Astrocyte (in vitro differentiated cells and primary cell): Measurements from ENCODE around the gene HLCS. TPM values are rescaled to one million over a fixed set of nuclear protein-coding genes. Genes with fewer than 3 reads are reported as not detected.

Experiments
- DNase-seq: peaks from one replicate; pipeline ENCODE4 v3.0.0-alpha.2; 2010; ENCODE audit warnings: low read depth
- FAIRE-seq: peaks from 2 replicates; lab custom pipeline; 2011; peaks lifted over from hg19 to GRCh38; lab: Jason Lieb, UNC
- H2AFZ ChIP-seq: 2 replicates; pipeline ENCODE4 v1.6.0; 2012; ENCODE audit warnings: low read depth, low read length, inconsistent platforms
- H3K27ac ChIP-seq: 2 replicates; pipeline ENCODE4 v1.5.1; 2011; ENCODE audit warnings: low read depth, low read length, inconsistent platforms
- H3K27me3 ChIP-seq: 2 replicates; pipeline ENCODE4 v1.6.0; 2011; ENCODE audit warnings: low read length, inconsistent platforms; ENCODE audit not compliant: insufficient read depth
- H3K36me3 ChIP-seq: 2 replicates; pipeline ENCODE4 v1.5.1; 2011; ENCODE audit warnings: low read length, inconsistent platforms; ENCODE audit not compliant: insufficient read depth
- H3K4me1 ChIP-seq: 2 replicates; pipeline ENCODE4 v1.5.1; 2011; ENCODE audit warnings: low read length, inconsistent platforms; ENCODE audit not compliant: insufficient read depth
- H3K4me2 ChIP-seq: 2 replicates; pipeline ENCODE4 v1.6.0; 2012; ENCODE audit warnings: low read length, inconsistent platforms
- H3K4me3 ChIP-seq: 2 replicates; pipeline ENCODE4 v1.5.1; 2011; ENCODE audit warnings: low read depth, mild to moderate bottlenecking, low read length, inconsistent platforms; ENCODE audit not compliant: insufficient read depth
- H3K79me2 ChIP-seq: 2 replicates; pipeline ENCODE4 v1.6.0; 2012; ENCODE audit warnings: mild to moderate bottlenecking, low read length, inconsistent platforms; ENCODE audit not compliant: insufficient read depth
- H3K9ac ChIP-seq: 2 replicates; pipeline ENCODE4 v1.6.0; 2012; ENCODE audit warnings: mild to moderate bottlenecking, low read length, inconsistent platforms
- H3K9me3 ChIP-seq: 2 replicates; pipeline ENCODE4 v1.5.1; 2012; ENCODE audit warnings: low read depth, mild to moderate bottlenecking, low read length, inconsistent platforms; ENCODE audit not compliant: insufficient read depth
- H4K20me1 ChIP-seq: 2 replicates; pipeline ENCODE4 v1.6.0; 2012; ENCODE audit warnings: low read length, inconsistent platforms; ENCODE audit not compliant: insufficient read depth
- H3K27ac Mint-ChIP-seq: one replicate; pipeline ENCODE4 v1.8.0; 2021; ENCODE audit warnings: mild to moderate bottlenecking, mixed read lengths; ENCODE audit not compliant: unreplicated experiment
- H3K27me3 Mint-ChIP-seq: one replicate; pipeline ENCODE4 v1.8.0; 2021; ENCODE audit warnings: low read depth, mixed read lengths; ENCODE audit not compliant: unreplicated experiment
- H3K36me3 Mint-ChIP-seq: one replicate; pipeline ENCODE4 v1.8.0; 2021; ENCODE audit warnings: low read depth, mixed read lengths; ENCODE audit not compliant: unreplicated experiment
- H3K4me1 Mint-ChIP-seq: one replicate; pipeline ENCODE4 v1.8.0; 2021; ENCODE audit warnings: low read depth, mixed read lengths; ENCODE audit not compliant: unreplicated experiment
- H3K4me3 Mint-ChIP-seq: one replicate; pipeline ENCODE4 v1.8.0; 2021; ENCODE audit warnings: mild to moderate bottlenecking, moderate library complexity, mixed read lengths; ENCODE audit not compliant: unreplicated experiment
- H3K9me3 Mint-ChIP-seq: one replicate; pipeline ENCODE4 v1.8.0; 2021; ENCODE audit warnings: mild to moderate bottlenecking, mixed read lengths; ENCODE audit not compliant: unreplicated experiment
- EZH2 ChIP-seq: IDR thresholded peaks from 2 replicates; pipeline ENCODE4 v1.6.1; 2012; ENCODE audit warnings: mild to moderate bottlenecking, low read length, inconsistent platforms; ENCODE audit not compliant: insufficient read depth
- total RNA-seq: library from RNA; stranded (reverse); gene quantifications from 2 replicates; pipeline ENCODE4 v1.2.1, GENCODE V29; 2021
- TF ChIP-seq, protein P1 (sequence below): IDR thresholded peaks from 2 replicates; pipeline ENCODE4 v1.5.1; 2011; ENCODE audit warnings: low read depth, mild to moderate bottlenecking, inconsistent platforms, low read length, moderate library complexity; ENCODE audit not compliant: insufficient read depth

HLCS gene
- total RNA-seq, 1 donor from 2014 or later = 20.9 TPM

DNA sequence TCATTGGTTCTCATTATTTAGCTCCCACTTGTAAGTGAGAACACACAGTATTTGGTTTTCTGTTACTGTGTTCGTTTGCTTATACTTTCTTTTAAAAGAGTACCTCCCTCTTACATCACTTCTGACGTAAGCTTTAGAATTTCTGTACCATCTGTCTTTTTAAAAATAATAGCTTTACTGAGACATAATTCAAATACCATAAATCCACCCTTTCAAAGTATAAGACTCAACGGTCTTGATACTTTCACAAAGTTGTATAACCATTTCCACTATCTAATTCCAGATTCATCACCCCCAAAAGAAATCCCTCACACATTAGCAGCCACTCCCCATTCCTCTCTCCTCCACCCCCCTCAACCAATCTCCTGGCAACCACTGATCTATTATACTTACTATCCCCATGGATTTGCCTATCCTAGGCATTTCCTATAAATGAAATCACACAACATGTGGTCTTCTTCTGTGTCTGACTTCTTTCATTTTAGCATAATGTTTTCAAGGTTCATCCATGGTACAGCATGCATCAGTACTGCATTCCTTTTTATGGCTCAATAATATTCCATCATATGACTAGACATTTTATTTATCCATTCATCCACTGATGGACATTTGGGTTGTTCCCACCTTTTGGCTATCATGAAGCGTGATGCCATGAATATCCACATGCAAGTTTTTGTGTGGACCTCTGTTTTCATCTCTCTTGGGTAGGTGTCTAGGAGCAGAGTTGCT is 104.7 kb downstream of the HLCS start:
- H3K36me3 ChIP-seq = no peaks in the 10 kb centered on the region
- no peak for FAIRE-seq
- peaks cover 31% of the 10 kb centered on the region for H3K4me1 Mint-ChIP-seq

DNA sequence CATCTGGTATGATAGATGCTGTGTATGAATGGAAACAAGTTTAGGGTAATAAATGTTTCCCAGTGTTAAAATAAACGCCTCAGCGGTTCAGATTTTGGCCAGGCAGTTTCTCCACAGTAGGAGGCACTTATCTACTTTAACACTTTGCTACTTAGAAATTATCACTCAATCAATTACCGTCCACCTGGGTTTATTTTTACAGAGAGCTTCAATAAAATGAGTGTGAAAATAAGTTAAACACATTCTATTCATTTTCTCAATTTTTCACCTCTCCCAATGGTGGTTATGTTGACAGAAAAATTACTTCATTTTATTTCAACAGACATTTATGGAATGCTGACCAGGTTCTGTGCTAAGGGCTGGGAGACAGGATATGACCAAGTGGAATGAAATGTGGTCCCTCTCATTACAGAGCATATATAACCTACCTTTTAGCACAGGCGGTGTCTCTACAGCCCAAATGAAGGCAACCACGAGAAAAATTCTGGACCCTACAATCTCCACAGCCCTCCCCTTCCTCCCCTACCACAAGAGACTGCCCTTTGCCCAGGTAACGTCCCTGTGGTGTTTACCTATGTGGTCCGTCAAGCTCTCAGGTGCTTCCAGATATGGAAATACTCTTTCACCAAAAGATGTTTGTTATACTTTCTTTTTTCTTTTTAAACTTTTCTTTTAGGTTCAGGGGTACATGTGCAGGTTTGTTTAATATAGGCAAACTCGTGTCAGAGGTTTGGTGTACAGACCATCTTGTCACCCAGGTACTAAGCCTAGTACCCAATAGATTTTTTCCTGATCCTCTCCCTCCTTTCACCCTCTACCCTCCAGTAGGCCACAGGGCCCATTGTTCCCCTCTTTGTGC is 105.5 kb downstream of the HLCS start:
- H3K36me3 ChIP-seq = no peaks in the 10 kb centered on the region
- Mint-ChIP-seq H3K27me3 (no peaks in the 10 kb centered on the region), H3K4me3 (peak overlapping the region; percentile 6), H3K27ac (peak overlapping the region; percentile 96), H3K4me1 (peaks cover 31% of the 10 kb centered on the region), H3K36me3 (no peaks in the 10 kb centered on the region), H3K9me3 (no peaks in the 10 kb centered on the region)
- H3K27me3 ChIP-seq = no peaks in the 10 kb centered on the region
- H3K79me2 ChIP-seq = no peaks in the 10 kb centered on the region
- H2AFZ ChIP-seq = no peak overlapping the region
- H3K9ac ChIP-seq = peak overlapping the region; percentile 60
- H3K4me2 ChIP-seq = peak overlapping the region; percentile 76
- H3K9me3 ChIP-seq = no peaks in the 10 kb centered on the region
- peaks cover 22% of the 10 kb centered on the region for H3K4me1 ChIP-seq
- DNase-seq (peak; percentile 90), FAIRE-seq (peak; percentile 77)
- H3K4me3 ChIP-seq = peak overlapping the region; percentile 8
- TF ChIP-seq, protein P1, sequence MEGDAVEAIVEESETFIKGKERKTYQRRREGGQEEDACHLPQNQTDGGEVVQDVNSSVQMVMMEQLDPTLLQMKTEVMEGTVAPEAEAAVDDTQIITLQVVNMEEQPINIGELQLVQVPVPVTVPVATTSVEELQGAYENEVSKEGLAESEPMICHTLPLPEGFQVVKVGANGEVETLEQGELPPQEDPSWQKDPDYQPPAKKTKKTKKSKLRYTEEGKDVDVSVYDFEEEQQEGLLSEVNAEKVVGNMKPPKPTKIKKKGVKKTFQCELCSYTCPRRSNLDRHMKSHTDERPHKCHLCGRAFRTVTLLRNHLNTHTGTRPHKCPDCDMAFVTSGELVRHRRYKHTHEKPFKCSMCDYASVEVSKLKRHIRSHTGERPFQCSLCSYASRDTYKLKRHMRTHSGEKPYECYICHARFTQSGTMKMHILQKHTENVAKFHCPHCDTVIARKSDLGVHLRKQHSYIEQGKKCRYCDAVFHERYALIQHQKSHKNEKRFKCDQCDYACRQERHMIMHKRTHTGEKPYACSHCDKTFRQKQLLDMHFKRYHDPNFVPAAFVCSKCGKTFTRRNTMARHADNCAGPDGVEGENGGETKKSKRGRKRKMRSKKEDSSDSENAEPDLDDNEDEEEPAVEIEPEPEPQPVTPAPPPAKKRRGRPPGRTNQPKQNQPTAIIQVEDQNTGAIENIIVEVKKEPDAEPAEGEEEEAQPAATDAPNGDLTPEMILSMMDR = no peak
- no peak for TF ChIP-seq EZH2
- H3K27ac ChIP-seq = peak overlapping the region; percentile 89
- H4K20me1 ChIP-seq = no peaks in the 10 kb centered on the region

More for the DNA sequence above, 104.7 kb downstream of the HLCS start:
- H3K4me3 Mint-ChIP-seq = no peak overlapping the region
- no peak for TF ChIP-seq EZH2
- TF ChIP-seq, protein P1 = no peak
- Histone ChIP-seq H3K4me1 (peaks cover 22% of the 10 kb centered on the region), H3K4me2 (peak overlapping the region; percentile 76), H3K9ac (peak overlapping the region; percentile 60), H4K20me1 (no peaks in the 10 kb centered on the region), H2AFZ (no peak overlapping the region), H3K9me3 (no peaks in the 10 kb centered on the region), H3K27me3 (no peaks in the 10 kb centered on the region), H3K4me3 (no peak overlapping the region), H3K27ac (peak overlapping the region; percentile 89), H3K79me2 (no peaks in the 10 kb centered on the region)
- H3K27me3 Mint-ChIP-seq = no peaks in the 10 kb centered on the region
- H3K9me3 Mint-ChIP-seq = no peaks in the 10 kb centered on the region
- peak; percentile 45 for DNase-seq
- H3K27ac Mint-ChIP-seq = peak overlapping the region; percentile 96
- no peaks in the 10 kb centered on the region for H3K36me3 Mint-ChIP-seq
